ENCODE results near the gene MRTFA. TPM values are rescaled to one million over a fixed set of nuclear protein-coding genes. Genes with fewer than 3 reads are reported as not detected.

The MRTFA gene
- total and polyA plus RNA-seq, 10 donors, result 17.6 to 138 (median 83.9) TPM

DNA sequence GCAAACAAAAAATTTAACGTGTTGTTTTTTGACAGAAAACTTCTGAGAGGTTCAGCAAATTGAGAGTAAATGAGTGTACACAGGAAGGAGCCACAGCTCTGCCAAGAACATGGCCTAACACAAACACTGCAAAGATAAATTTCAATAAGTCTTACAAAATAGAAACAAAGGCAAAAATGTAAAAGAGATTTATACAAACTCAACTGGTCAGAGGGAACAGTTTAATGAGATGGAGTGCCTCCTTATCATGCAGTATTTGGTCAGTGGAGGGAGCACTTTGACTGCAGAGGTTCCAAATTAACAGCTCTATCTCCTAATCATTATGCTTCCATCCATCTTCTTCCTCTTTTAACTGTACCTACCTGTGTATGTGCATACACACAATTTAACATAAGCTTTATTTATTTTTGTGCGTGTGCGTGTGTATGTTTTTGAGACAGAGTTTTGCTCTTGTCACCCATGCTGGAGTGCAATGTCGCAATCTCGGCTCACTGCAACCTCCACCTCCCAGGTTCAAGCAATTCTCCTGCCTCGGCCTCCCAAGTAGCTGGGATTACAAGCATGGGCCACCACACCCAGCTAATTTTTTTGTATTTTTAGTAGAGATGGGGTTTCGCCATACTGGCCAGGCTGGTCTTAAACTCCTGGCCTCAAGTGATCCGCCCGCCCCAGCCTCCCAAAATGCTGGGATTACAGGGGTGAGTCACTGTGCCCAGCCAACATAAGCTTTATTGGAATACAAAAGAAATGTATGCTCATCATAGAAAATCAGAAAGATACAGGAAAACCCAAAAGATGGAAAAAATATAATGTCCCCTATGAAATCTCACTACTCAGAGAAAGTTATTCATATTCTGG, 111.9 kb downstream of the MRTFA start:
- H3K27me3 ChIP-seq (replicated peaks in 1 of 7), result no peaks in the 10 kb centered on the region
- no peak overlapping the region for H3K27ac ChIP-seq
- peaks cover 0 to 43% (median 16%) of the 10 kb centered on the region in 6 donors for H3K4me1 ChIP-seq
- peaks cover 0 to 5% (median 0%) of the 10 kb centered on the region in 6 donors for H3K36me3 ChIP-seq
- TF ChIP-seq POLR2AphosphoS5 (IDR thresholded peaks at IDR 0.05) (no peak), POLR2A (IDR thresholded peaks at IDR 0.05) (no peak)
- TF ChIP-seq, protein P1, sequence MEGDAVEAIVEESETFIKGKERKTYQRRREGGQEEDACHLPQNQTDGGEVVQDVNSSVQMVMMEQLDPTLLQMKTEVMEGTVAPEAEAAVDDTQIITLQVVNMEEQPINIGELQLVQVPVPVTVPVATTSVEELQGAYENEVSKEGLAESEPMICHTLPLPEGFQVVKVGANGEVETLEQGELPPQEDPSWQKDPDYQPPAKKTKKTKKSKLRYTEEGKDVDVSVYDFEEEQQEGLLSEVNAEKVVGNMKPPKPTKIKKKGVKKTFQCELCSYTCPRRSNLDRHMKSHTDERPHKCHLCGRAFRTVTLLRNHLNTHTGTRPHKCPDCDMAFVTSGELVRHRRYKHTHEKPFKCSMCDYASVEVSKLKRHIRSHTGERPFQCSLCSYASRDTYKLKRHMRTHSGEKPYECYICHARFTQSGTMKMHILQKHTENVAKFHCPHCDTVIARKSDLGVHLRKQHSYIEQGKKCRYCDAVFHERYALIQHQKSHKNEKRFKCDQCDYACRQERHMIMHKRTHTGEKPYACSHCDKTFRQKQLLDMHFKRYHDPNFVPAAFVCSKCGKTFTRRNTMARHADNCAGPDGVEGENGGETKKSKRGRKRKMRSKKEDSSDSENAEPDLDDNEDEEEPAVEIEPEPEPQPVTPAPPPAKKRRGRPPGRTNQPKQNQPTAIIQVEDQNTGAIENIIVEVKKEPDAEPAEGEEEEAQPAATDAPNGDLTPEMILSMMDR (IDR thresholded peaks at IDR 0.05 in 8 of 11, conservative IDR thresholded peaks at IDR 0.05 in 3 of 11), result no peak
- no peak for DNase-seq
- intact Hi-C loops (cut with DNase I; ENCODE audit: low total_unique reads), result loop anchor here (5.0 kb wide), 1 partner anchor 118 kb away; no protein-coding TSS in a partner anchor
- H3K9me3 ChIP-seq, result no peaks in the 10 kb centered on the region
- WGBS, 5 donors, result 94 to 98% (median 95%) methylated on average over 9 of the region's 9 CpGs
- no peak overlapping the region for H3K4me3 ChIP-seq

DNA sequence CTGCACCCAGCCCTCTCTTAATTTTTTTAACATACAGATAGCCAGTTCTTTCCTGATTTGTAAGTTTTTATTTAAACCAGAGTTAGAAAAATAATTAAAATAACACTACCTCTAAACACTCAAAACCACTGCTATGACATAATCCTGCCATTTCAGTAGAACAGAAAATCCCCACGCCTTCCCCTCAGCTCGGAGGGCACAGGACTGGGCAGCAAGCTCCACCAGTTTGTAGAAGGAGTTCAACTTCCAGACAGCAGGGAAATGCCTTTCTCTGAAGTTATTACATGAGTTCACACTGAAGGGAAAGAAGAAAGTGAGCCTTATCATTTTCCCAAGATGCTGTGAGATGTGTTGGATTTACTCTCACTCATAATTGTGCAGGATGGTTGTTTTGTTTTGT, 114.4 kb downstream of the MRTFA start:
- 74 to 91% (median 91%) methylated on average over 2 of the region's 2 CpGs for WGBS, 5 donors
- no peak overlapping the region for H3K27ac ChIP-seq

DNA sequence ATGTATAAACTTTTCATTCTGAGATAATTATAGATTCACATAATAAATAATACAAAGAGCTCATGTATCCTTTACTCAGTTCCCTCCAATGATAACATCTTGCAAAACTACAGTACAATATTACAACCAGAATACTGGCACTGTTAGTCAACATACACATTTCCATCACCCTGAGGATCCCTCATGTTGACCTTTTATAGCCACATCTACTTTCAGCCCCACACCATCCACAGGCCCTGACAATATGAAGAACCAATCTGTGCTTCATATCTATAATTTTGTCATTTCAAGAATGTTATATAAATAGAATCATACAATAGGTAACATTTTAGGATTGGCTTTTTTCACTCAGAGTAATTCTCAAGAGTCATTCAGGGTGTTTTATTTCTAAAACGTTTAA, 115.5 kb downstream of the MRTFA start:
- H3K27me3 ChIP-seq (replicated peaks in 1 of 7), result no peaks in the 10 kb centered on the region
- H3K36me3 ChIP-seq, result peaks cover 0 to 28% (median 3%) of the 10 kb centered on the region in 6 donors
- no peak for DNase-seq
- TF ChIP-seq, protein P1 (IDR thresholded peaks at IDR 0.05 in 8 of 11, conservative IDR thresholded peaks at IDR 0.05 in 3 of 11), result no peak
- TF ChIP-seq POLR2AphosphoS5 (IDR thresholded peaks at IDR 0.05) (no peak), POLR2A (IDR thresholded peaks at IDR 0.05) (no peak)
- intact Hi-C loops (cut with DNase I; ENCODE audit: low total_unique reads), result no loop called here
- H3K9me3 ChIP-seq, result no peaks in the 10 kb centered on the region
- H3K4me3 ChIP-seq, result no peak overlapping the region
- WGBS, 5 donors, result 67 to 85% (median 73%) methylated on average over 1 of the region's 1 CpG
- peaks cover 5 to 51% (median 22%) of the 10 kb centered on the region in 6 donors for H3K4me1 ChIP-seq
- no peak overlapping the region for H3K27ac ChIP-seq

More for the DNA sequence above, 114.4 kb downstream of the MRTFA start:
- H3K27me3 ChIP-seq (replicated peaks in 1 of 7), result no peaks in the 10 kb centered on the region
- H3K4me1 ChIP-seq, result peaks cover 5 to 50% (median 22%) of the 10 kb centered on the region in 6 donors
- TF ChIP-seq POLR2AphosphoS5 (IDR thresholded peaks at IDR 0.05) (no peak), POLR2A (IDR thresholded peaks at IDR 0.05) (no peak)
- TF ChIP-seq, protein P1 (IDR thresholded peaks at IDR 0.05 in 8 of 11, conservative IDR thresholded peaks at IDR 0.05 in 3 of 11), result no peak
- H3K4me3 ChIP-seq, result no peak overlapping the region
- H3K36me3 ChIP-seq, result peaks cover 0 to 27% (median 3%) of the 10 kb centered on the region in 6 donors
- no peaks in the 10 kb centered on the region for H3K9me3 ChIP-seq
- DNase-seq, result no peak
- intact Hi-C loops (cut with DNase I; ENCODE audit: low total_unique reads), result no loop called here

DNA sequence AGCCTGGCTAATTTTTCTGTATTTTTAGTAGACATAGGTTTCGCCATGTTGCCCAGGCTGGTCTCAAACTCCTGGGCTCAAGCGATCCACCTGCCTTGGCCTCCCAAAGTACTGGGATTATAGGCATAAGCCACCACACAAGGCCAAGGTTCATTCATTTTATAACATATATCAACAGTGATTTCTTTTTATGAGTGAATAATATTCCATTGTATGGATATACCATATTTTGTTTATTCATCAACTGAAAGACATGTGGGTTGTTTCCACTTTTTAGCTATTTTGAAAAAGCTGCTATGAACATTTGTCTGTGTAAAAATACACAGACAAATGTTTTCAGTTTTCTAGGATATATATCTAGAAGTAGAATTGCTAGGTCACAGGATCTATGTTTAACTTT, 116.0 kb downstream of the MRTFA start:
- no peak for DNase-seq
- intact Hi-C loops (cut with DNase I; ENCODE audit: low total_unique reads), result no loop called here
- WGBS, 5 donors, result 95 to 100% (median 97%) methylated on average over 2 of the region's 2 CpGs
- Histone ChIP-seq H3K4me3 (no peak overlapping the region), H3K9me3 (no peaks in the 10 kb centered on the region), H3K27ac (no peak overlapping the region), H3K4me1 (peaks cover 5 to 53% (median 22%) of the 10 kb centered on the region in 6 donors), H3K36me3 (peaks cover 0 to 28% (median 3%) of the 10 kb centered on the region in 6 donors), H3K27me3 (replicated peaks in 1 of 7) (no peaks in the 10 kb centered on the region)
- no peak for TF ChIP-seq POLR2AphosphoS5 (IDR thresholded peaks at IDR 0.05)
